ENCODE results near the gene ENTPD7.
"Not testable (repeated sequence)": the region's sequence is repeated elsewhere in the genome, so short reads cannot be mapped to it uniquely, and the experiment has no call there.

Gene ENTPD7

GRCh38 chr10:99720387-99720786, 61.1 kb downstream of the ENTPD7 start:
- peaks cover 80% of the 10 kb centered on the region for H3K36me3 ChIP-seq (ENCODE audit: insufficient read depth, low read length)

GRCh38 chr10:99730026-99730425, 70.7 kb downstream of the ENTPD7 start:
- H3K27me3 ChIP-seq (ENCODE audit: insufficient read depth, low read length) = no peaks in the 10 kb centered on the region
- peaks cover 35% of the 10 kb centered on the region for H3K36me3 ChIP-seq (ENCODE audit: insufficient read depth, low read length)
- no peak overlapping the region for H3K4me3 ChIP-seq (ENCODE audit: low read length)
- H2AFZ ChIP-seq (ENCODE audit: low read depth, low read length) = no peak overlapping the region
- peaks cover 3% of the 10 kb centered on the region for H3K4me1 ChIP-seq (ENCODE audit: insufficient read depth, low read length)
- no peaks in the 10 kb centered on the region for H3K9me3 ChIP-seq (ENCODE audit: low read length)

More at GRCh38 chr10:99720387-99720786, 61.1 kb downstream of the ENTPD7 start:
- no peaks in the 10 kb centered on the region for H3K9me3 ChIP-seq (ENCODE audit: low read length)
- H2AFZ ChIP-seq (ENCODE audit: low read depth, low read length) = no peak overlapping the region
- no peak overlapping the region for H3K4me3 ChIP-seq (ENCODE audit: low read length)
- no peaks in the 10 kb centered on the region for H3K27me3 ChIP-seq (ENCODE audit: insufficient read depth, low read length)
- H3K4me1 ChIP-seq (ENCODE audit: insufficient read depth, low read length) = no peaks in the 10 kb centered on the region

DNA sequence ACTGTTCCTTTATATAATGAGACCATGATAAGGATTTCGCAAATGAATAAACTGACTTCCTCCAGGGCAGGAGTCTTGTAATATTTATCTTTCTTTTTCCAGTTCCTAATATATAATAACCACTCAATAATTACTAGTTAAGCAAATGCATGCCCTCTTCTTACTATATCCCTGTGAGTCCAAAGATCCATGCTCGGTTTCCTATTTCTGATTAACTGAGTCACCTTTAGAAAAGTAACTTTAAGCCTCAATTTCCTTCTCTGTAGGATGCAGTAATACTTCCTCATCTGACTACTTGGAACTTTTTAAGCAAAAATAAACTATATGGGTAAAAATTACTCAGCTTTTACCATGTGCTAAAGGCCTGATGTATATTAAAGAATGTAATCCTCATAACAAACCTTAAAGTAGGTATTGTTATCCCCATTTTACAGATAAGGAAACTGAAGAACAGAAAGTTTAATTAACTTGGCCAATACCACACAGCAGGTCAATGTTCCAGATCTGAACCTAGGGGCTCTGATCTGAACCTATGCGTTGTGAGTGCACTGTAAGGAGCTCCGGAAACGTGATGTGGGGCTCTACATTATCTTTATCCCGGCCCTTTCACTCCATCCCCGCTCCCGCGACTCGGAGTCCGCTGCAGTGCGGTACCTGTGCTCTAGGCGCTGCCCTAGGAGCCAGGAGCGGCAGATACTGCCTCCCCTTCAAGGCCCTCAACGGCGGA, 72.2 kb downstream of the ENTPD7 start:
- Histone ChIP-seq H3K4me1 (ENCODE audit: insufficient read depth, low read length) (peaks cover 3% of the 10 kb centered on the region), H3K36me3 (ENCODE audit: insufficient read depth, low read length) (peaks cover 25% of the 10 kb centered on the region), H3K27me3 (ENCODE audit: insufficient read depth, low read length) (no peaks in the 10 kb centered on the region), H3K9me3 (ENCODE audit: low read length) (no peaks in the 10 kb centered on the region), H2AFZ (ENCODE audit: low read depth, low read length) (peak overlapping the region; percentile 76), H3K4me3 (ENCODE audit: low read length) (peak overlapping the region; percentile 75)

- H3K4me1 ChIP-seq (ENCODE audit: insufficient read depth, low read length) = peaks cover 3% of the 10 kb centered on the region
- H2AFZ ChIP-seq (ENCODE audit: low read depth, low read length) = peak within 1 kb of the TSS; percentile 76
These were observed 72.9 kb downstream of the ENTPD7 start, which contains the start of the genes COX15 and CUTC for GRCh38 chr10:99732033-99732842. TSS of gene COX15 (minus strand) at chr10:99732127. CDS start at chr10:99732049, 78 bp downstream. TSS of gene CUTC (plus strand) at chr10:99732234. CDS start at chr10:99732349, 115 bp downstream.

DNA sequence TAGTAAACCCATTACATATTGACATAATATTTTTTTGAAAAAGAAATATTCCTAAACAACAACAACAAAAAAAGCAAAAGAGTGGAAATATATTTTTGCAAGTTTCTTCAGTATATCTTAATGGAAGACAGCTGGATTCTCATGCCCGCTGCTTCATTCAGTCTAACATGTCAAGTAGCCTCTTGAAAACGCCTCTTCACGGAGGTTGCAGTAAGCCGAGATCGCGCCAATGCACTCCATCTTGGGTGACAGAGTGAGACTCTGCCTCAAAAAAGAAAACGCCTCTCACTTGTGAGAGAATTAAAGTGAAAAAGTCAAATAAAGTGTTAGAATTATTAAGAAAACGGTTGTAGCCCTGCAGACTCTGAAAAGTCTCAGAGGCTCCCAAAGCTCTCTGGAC, 74.1 kb downstream of the ENTPD7 start:
- Histone ChIP-seq H3K9me3 (ENCODE audit: low read length) (no peaks in the 10 kb centered on the region), H2AFZ (ENCODE audit: low read depth, low read length) (no peak overlapping the region), H3K4me3 (ENCODE audit: low read length) (no peak overlapping the region), H3K4me1 (ENCODE audit: insufficient read depth, low read length) (peaks cover 3% of the 10 kb centered on the region), H3K36me3 (ENCODE audit: insufficient read depth, low read length) (peaks cover 19% of the 10 kb centered on the region), H3K27me3 (ENCODE audit: insufficient read depth, low read length) (no peaks in the 10 kb centered on the region)

More at GRCh38 chr10:99732033-99732842, 72.9 kb downstream of the ENTPD7 start, which contains the start of the genes COX15 and CUTC:
- Histone ChIP-seq H3K27me3 (ENCODE audit: insufficient read depth, low read length) (no peaks in the 10 kb centered on the region), H3K36me3 (ENCODE audit: insufficient read depth, low read length) (peaks cover 24% of the 10 kb centered on the region), H3K4me3 (ENCODE audit: low read length) (peak within 1 kb of the TSS; percentile 75), H3K9me3 (ENCODE audit: low read length) (no peaks in the 10 kb centered on the region)

- H3K9me3 ChIP-seq (ENCODE audit: low read length); H3K4me3 ChIP-seq (ENCODE audit: low read length); H3K4me1 ChIP-seq (ENCODE audit: insufficient read depth, low read length); H2AFZ ChIP-seq (ENCODE audit: low read depth, low read length); H3K27me3 ChIP-seq (ENCODE audit: insufficient read depth, low read length): not testable (repeated sequence)
- H3K36me3 ChIP-seq (ENCODE audit: insufficient read depth, low read length) = peaks cover 21% of the 10 kb centered on the region
These were observed 74.8 kb downstream of the ENTPD7 start for GRCh38 chr10:99734111-99734510.

DNA sequence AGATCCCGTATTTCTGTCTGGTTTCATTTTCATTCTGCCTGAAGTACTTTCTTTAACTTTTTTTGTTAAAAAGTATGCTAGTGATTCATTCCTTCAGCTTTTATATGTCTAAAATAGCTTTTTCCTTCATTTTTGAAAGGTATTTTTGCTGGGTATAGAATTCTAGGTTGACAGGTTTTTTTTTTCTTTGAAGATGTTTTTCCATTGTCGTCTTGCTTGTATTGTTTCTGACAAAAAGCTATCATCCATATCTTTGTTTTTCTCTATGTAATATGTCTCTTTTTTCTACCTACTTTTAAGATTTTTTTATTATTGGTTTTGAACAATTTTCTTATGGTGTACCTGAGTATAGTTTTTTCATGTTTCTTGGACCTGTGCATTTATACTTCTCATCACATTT, 81.0 kb downstream of the ENTPD7 start:
- Histone ChIP-seq H3K4me3 (ENCODE audit: low read length) (no peak overlapping the region), H3K36me3 (ENCODE audit: insufficient read depth, low read length) (peaks cover 70% of the 10 kb centered on the region), H3K9me3 (ENCODE audit: low read length) (peaks cover 13% of the 10 kb centered on the region), H2AFZ (ENCODE audit: low read depth, low read length) (no peak overlapping the region), H3K27me3 (ENCODE audit: insufficient read depth, low read length) (no peaks in the 10 kb centered on the region), H3K4me1 (ENCODE audit: insufficient read depth, low read length) (no peaks in the 10 kb centered on the region)

DNA sequence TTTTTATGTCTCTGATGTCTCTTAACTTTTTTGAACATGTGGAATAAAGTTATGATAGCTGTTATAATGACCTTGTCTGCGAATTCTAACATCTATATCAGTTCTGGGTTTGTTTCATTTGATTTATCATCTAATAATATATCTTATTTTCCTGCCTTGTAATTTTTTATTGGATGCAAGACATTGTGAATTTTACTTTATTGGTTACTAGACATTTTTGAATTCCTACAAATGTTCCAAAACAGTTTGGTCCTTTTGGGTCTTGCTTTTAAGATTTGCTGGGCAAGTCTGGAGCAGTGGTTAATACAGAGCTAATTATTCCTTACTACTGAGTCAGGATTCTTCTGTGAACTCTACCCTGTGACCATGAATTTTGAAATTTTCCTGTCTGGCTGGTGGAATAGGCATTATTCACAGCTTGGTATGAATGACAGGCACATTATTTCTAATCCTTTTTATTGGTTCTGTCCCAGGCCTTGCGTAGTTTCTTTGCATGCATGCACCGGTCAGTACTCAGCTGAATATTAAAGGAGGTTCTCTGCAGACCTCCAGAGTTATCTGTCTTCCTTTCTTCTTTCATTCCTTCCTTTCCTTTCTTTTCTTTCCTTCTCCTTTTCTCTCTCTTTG, 81.7 kb downstream of the ENTPD7 start:
- H3K4me3 ChIP-seq (ENCODE audit: low read length) = no peak overlapping the region
- H2AFZ ChIP-seq (ENCODE audit: low read depth, low read length) = no peak overlapping the region
- no peaks in the 10 kb centered on the region for H3K27me3 ChIP-seq (ENCODE audit: insufficient read depth, low read length)
- peaks cover 13% of the 10 kb centered on the region for H3K9me3 ChIP-seq (ENCODE audit: low read length)
- peaks cover 72% of the 10 kb centered on the region for H3K36me3 ChIP-seq (ENCODE audit: insufficient read depth, low read length)
- H3K4me1 ChIP-seq (ENCODE audit: insufficient read depth, low read length) = no peaks in the 10 kb centered on the region

DNA sequence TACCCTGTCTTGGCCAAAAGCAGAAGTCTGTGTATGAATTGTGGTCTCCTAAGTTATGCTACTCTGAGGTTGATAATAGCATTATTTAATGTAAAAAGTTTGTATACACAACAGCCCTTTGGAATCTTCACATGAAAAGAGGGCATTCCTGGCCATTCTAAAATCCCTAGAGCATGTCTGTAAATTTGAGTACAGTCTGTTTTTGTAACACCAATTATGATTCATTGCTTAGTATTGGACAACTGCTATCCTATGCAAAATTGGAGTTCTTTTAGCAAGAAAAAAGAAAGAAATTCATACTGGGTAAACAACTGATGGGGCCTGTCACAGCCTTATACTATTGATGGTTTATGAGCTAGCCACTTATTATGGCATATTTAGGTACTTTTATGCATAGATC, 82.9 kb downstream of the ENTPD7 start:
- Histone ChIP-seq H2AFZ (ENCODE audit: low read depth, low read length) (no peak overlapping the region), H3K9me3 (ENCODE audit: low read length) (peaks cover 13% of the 10 kb centered on the region), H3K36me3 (ENCODE audit: insufficient read depth, low read length) (peaks cover 75% of the 10 kb centered on the region), H3K4me3 (ENCODE audit: low read length) (no peak overlapping the region), H3K27me3 (ENCODE audit: insufficient read depth, low read length) (no peaks in the 10 kb centered on the region), H3K4me1 (ENCODE audit: insufficient read depth, low read length) (no peaks in the 10 kb centered on the region)

DNA sequence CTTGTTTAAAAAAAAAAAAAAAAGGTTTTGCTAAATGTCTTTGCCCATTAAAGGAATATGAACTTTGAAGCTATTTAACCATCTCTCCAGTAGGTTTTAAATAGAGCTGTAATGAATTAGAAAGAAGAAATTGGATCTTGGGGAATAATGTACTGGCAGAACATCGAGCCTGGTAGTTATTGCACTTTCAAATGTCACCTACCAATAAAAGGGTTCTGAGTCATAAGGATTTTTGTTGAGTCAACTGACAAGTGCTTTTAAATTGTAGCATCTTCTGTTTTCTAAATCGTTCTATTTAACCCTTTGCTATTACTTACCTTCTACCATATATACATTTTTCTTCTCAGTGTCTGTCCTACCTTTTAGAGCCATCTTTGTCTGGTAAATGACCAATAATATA, 83.4 kb downstream of the ENTPD7 start:
- Histone ChIP-seq H3K4me1 (ENCODE audit: insufficient read depth, low read length) (no peaks in the 10 kb centered on the region), H3K36me3 (ENCODE audit: insufficient read depth, low read length) (peaks cover 75% of the 10 kb centered on the region), H3K4me3 (ENCODE audit: low read length) (no peak overlapping the region), H3K27me3 (ENCODE audit: insufficient read depth, low read length) (no peaks in the 10 kb centered on the region), H3K9me3 (ENCODE audit: low read length) (peaks cover 13% of the 10 kb centered on the region), H2AFZ (ENCODE audit: low read depth, low read length) (no peak overlapping the region)

GRCh38 chr10:99743841-99744240, 84.5 kb downstream of the ENTPD7 start:
- Histone ChIP-seq H3K27me3 (ENCODE audit: insufficient read depth, low read length) (no peaks in the 10 kb centered on the region), H3K36me3 (ENCODE audit: insufficient read depth, low read length) (peaks cover 78% of the 10 kb centered on the region), H3K4me1 (ENCODE audit: insufficient read depth, low read length) (no peaks in the 10 kb centered on the region), H3K4me3 (ENCODE audit: low read length) (no peak overlapping the region), H3K9me3 (ENCODE audit: low read length) (peaks cover 13% of the 10 kb centered on the region), H2AFZ (ENCODE audit: low read depth, low read length) (no peak overlapping the region)

- not testable (repeated sequence) for H3K4me1 ChIP-seq (ENCODE audit: insufficient read depth, low read length); H3K27me3 ChIP-seq (ENCODE audit: insufficient read depth, low read length); H2AFZ ChIP-seq (ENCODE audit: low read depth, low read length); H3K4me3 ChIP-seq (ENCODE audit: low read length); H3K9me3 ChIP-seq (ENCODE audit: low read length)
- H3K36me3 ChIP-seq (ENCODE audit: insufficient read depth, low read length) = peaks cover 76% of the 10 kb centered on the region
These were observed 86.9 kb downstream of the ENTPD7 start for GRCh38 chr10:99746166-99746565.

Data from neuron (in vitro differentiated cells).